H1 (cell line): ENCODE data around the gene TNS3. TPM values are rescaled to one million over a fixed set of nuclear protein-coding genes. Genes with fewer than 3 reads are reported as not detected.

Experiments used
- EGR1 ChIP-seq: IDR thresholded peaks from 2 replicates; pipeline ENCODE4 v1.6.1; 2011; ENCODE audit warnings: low read depth, low read length, borderline replicate concordance
- FOSL1 ChIP-seq: IDR thresholded peaks from 2 replicates; pipeline ENCODE4 v1.6.1; 2011; ENCODE audit warnings: mild to moderate bottlenecking, low read depth, low read length, moderate library complexity; ENCODE audit not compliant: insufficient read depth
- polyA plus RNA-seq, 7 experiments: library from polyadenylated mRNA; depleted of rRNA in 3 of 7; stranded (reverse) in 5 of 7; unstranded in 2 of 7; fragments of >200 nt in 5 of 7; fragments of 200-250 nt in 2 of 7; gene quantifications; 1 replicate in 5 of 7; 2 replicates in 1 of 7; 4 replicates in 1 of 7; pipeline versions ENCODE4 v1.2.1 to v1.2.3, GENCODE V29; 2011 to 2013; ENCODE audit warnings: missing spikeins in 2 of 7, mixed read lengths in 2 of 7
- total RNA-seq: library from RNA; stranded (reverse); fragmentation: NEBNext Ultra II Directional; extraction: Animal tissue kit (Norgen Biotek cat#: 25700); gene quantifications from 2 replicates; pipeline ENCODE4 v1.2.1, GENCODE V29; 2021

TNS3 gene
- total and polyA plus RNA-seq, 2 of the 8 experiments (the other 6 are each of a cell fraction or from before 2014, with no cell fraction given), result 11.9 to 24.2 TPM

DNA sequence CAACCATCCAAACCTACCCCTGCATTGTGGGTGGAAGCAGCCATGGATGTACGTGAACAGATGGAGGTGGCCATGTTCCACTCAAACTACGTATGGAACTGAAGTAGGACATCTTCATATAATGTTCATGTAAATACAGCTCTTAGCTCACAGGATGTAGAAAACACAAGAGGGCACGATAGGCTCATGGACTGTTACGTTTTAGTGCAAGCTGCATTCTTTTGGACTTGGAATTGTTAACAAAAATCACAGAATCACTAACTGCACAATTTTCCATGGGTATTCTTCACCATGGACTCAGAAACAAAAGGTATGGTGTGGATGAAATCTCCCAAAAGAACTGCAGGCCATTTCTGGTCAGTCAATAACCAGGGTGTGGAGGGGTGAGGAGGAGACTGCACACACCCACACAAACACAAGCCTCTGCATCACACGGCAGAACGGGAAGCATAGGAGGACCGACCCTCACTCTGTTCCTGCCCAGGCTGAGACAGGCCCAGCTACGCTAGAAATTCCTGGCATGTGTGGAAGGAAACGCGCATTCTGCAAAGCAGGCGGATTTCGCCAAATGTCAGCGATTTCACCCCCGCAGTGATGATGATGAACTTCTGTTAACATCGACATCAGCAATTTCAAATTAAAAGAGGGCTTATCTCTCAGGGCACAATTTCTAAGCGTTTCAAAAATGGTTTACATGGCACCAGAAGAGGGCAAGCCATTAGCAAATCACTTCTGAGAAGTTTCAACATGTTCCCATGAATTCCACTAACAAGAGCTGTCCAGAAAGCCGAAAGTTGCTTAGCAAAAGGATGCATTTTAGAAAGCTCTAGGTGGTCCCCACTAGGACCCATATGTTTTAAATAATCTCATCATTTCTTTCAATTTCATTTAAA lies 149.0 kb downstream of the TNS3 start (continued):
- TF ChIP-seq EGR1, result no peak
- no peak for TF ChIP-seq FOSL1
